GM19395 (cell line): ENCODE data around the gene KIAA1755.
"Not testable (repeated sequence)": the region's sequence is repeated elsewhere in the genome, so short reads cannot be mapped to it uniquely, and the experiment has no call there.

ENCODE experiments used
- ATAC-seq: cut with Tn5 transposase; IDR thresholded peaks from one replicate; pipeline ENCODE4 v1.9.1; 2021; ENCODE audit warnings: mild to moderate bottlenecking, moderate library complexity; ENCODE audit not compliant: unreplicated experiment

KIAA1755 gene

GRCh38 chr20:38290829-38291814, 30.6 kb upstream of the KIAA1755 start:
- no peak for ATAC-seq

- no peak for ATAC-seq
Measured at GRCh38 chr20:38286586-38287531, 26.3 kb upstream of the KIAA1755 start.

GRCh38 chr20:38284893-38285444, 24.4 kb upstream of the KIAA1755 start:
- ATAC-seq: no peak

- not testable (repeated sequence) for ATAC-seq
Measured at GRCh38 chr20:38284066-38284650, 23.6 kb upstream of the KIAA1755 start.

- ATAC-seq: no peak
Measured at GRCh38 chr20:38283236-38283635, 22.7 kb upstream of the KIAA1755 start.

- ATAC-seq: not testable (repeated sequence)
Measured at GRCh38 chr20:38281176-38281915, 20.8 kb upstream of the KIAA1755 start.

GRCh38 chr20:38278763-38279162, 18.2 kb upstream of the KIAA1755 start:
- ATAC-seq: no peak

GRCh38 chr20:38278131-38278530, 17.6 kb upstream of the KIAA1755 start:
- ATAC-seq: no peak

GRCh38 chr20:38277691-38278090, 17.2 kb upstream of the KIAA1755 start:
- no peak for ATAC-seq

- no peak for ATAC-seq
Measured at GRCh38 chr20:38277285-38277684, 16.8 kb upstream of the KIAA1755 start.

- no peak for ATAC-seq
Measured at GRCh38 chr20:38275815-38276550, 15.4 kb upstream of the KIAA1755 start.

- ATAC-seq: no peak
Measured at GRCh38 chr20:38272961-38273360, 12.4 kb upstream of the KIAA1755 start.

GRCh38 chr20:38272398-38272797, 11.9 kb upstream of the KIAA1755 start:
- no peak for ATAC-seq

GRCh38 chr20:38271608-38272120, 11.1 kb upstream of the KIAA1755 start:
- no peak for ATAC-seq

- ATAC-seq: no peak
Measured at GRCh38 chr20:38270869-38271605, 10.5 kb upstream of the KIAA1755 start.

- ATAC-seq: no peak
Measured at GRCh38 chr20:38269715-38270114, 9.2 kb upstream of the KIAA1755 start.

- no peak for ATAC-seq
Measured at GRCh38 chr20:38269040-38269439, 8.5 kb upstream of the KIAA1755 start.

GRCh38 chr20:38267901-38268514, 7.5 kb upstream of the KIAA1755 start:
- ATAC-seq: no peak
